ENCODE data around the gene TMEM18. TPM values are rescaled to one million over a fixed set of nuclear protein-coding genes. Genes with fewer than 3 reads are reported as not detected.

The TMEM18 gene
- total RNA-seq, 1 donor from 2014 or later, result 50.0 TPM

GRCh38 chr2:627926-628560, 49.2 kb downstream of the TMEM18 start:
- H3K27me3 Mint-ChIP-seq (ENCODE audit: insufficient read depth, low read depth), result peaks cover 8% of the 10 kb centered on the region
- H3K4me3 Mint-ChIP-seq, result no peak overlapping the region
- Histone ChIP-seq H3K27me3 (no peaks in the 10 kb centered on the region), H4K20me1 (ENCODE audit: low read depth) (no peaks in the 10 kb centered on the region), H3K4me3 (no peak overlapping the region), H2AFZ (replicated peaks) (no peak overlapping the region), H3K4me1 (peaks cover 38% of the 10 kb centered on the region), H3K36me3 (peaks cover 3% of the 10 kb centered on the region), H3K9me3 (ENCODE audit: low read depth) (no peaks in the 10 kb centered on the region), H3K9ac (no peak overlapping the region), H3K79me2 (ENCODE audit: low read depth) (no peaks in the 10 kb centered on the region), H3K27ac (no peak overlapping the region), H3F3A (ENCODE audit: low read depth) (peaks cover 19% of the 10 kb centered on the region), H3K4me2 (no peak overlapping the region)
- no peaks in the 10 kb centered on the region for H3K36me3 Mint-ChIP-seq
- no peak overlapping the region for H3K27ac Mint-ChIP-seq
- peaks cover 32% of the 10 kb centered on the region for H3K4me1 Mint-ChIP-seq
- no peak for TF ChIP-seq EZH2 (IDR thresholded peaks at IDR 0.05)
- TF ChIP-seq CTCF (IDR thresholded peaks at IDR 0.05), result no peak
- no peak for TF ChIP-seq EZH2phosphoT487 (IDR thresholded peaks at IDR 0.05)
- no peak for DNase-seq (ENCODE audit: low spot score)
- peaks cover 7% of the 10 kb centered on the region for H3K9me3 Mint-ChIP-seq

DNA sequence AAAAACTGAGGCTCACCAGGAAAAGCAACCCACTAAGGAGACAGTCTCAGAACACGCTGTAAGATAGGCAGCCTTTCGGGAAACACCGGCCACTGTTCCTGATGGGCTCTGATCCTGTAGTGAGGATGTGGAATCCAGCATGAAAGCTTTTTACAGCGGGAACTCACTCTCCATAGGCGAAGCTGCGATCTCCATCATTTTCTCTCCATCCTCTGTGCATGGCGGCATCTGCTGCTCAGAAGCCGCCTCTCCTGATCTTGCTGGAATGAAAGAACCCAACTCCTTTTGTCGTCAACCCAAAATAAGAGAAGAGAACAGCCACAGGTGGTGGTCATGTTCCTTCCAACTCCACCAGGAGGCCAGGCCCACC, 49.9 kb downstream of the TMEM18 start:
- DNase-seq (ENCODE audit: low spot score), result peak; percentile 34
- H3K27me3 ChIP-seq, result no peaks in the 10 kb centered on the region
- H3K9me3 ChIP-seq (ENCODE audit: low read depth), result no peaks in the 10 kb centered on the region
- no peak overlapping the region for H2AFZ ChIP-seq (replicated peaks)
- H3K27ac ChIP-seq, result no peak overlapping the region
- H3K36me3 Mint-ChIP-seq, result no peaks in the 10 kb centered on the region
- peaks cover 32% of the 10 kb centered on the region for H3K4me1 Mint-ChIP-seq
- H3K27ac Mint-ChIP-seq, result peak overlapping the region; percentile 51
- no peak overlapping the region for H3K9ac ChIP-seq
- no peaks in the 10 kb centered on the region for H4K20me1 ChIP-seq (ENCODE audit: low read depth)
- H3K4me2 ChIP-seq, result peak overlapping the region; percentile 50
- H3K4me3 ChIP-seq, result no peak overlapping the region
- H3K79me2 ChIP-seq (ENCODE audit: low read depth), result no peaks in the 10 kb centered on the region
- H3F3A ChIP-seq (ENCODE audit: low read depth), result peaks cover 19% of the 10 kb centered on the region
- TF ChIP-seq EZH2phosphoT487 (IDR thresholded peaks at IDR 0.05), result no peak
- TF ChIP-seq CTCF (IDR thresholded peaks at IDR 0.05), result peak; percentile 18
- H3K4me1 ChIP-seq, result peaks cover 38% of the 10 kb centered on the region
- no peak overlapping the region for H3K4me3 Mint-ChIP-seq
- H3K9me3 Mint-ChIP-seq, result peaks cover 7% of the 10 kb centered on the region
- peaks cover 3% of the 10 kb centered on the region for H3K36me3 ChIP-seq
- H3K27me3 Mint-ChIP-seq (ENCODE audit: insufficient read depth, low read depth), result peaks cover 8% of the 10 kb centered on the region

- Histone ChIP-seq H3K27ac (no peak overlapping the region), H3K79me2 (ENCODE audit: low read depth) (no peaks in the 10 kb centered on the region), H3K9me3 (ENCODE audit: low read depth) (no peaks in the 10 kb centered on the region), H3K4me3 (no peak overlapping the region), H3K4me2 (peak overlapping the region; percentile 50), H3F3A (ENCODE audit: low read depth) (peaks cover 19% of the 10 kb centered on the region), H2AFZ (replicated peaks) (no peak overlapping the region), H3K27me3 (no peaks in the 10 kb centered on the region), H3K4me1 (peaks cover 38% of the 10 kb centered on the region), H3K9ac (no peak overlapping the region), H4K20me1 (ENCODE audit: low read depth) (no peaks in the 10 kb centered on the region), H3K36me3 (peaks cover 3% of the 10 kb centered on the region)
- Mint-ChIP-seq H3K36me3 (no peaks in the 10 kb centered on the region), H3K27ac (peak overlapping the region; percentile 55), H3K4me3 (peak overlapping the region; percentile 67), H3K9me3 (peaks cover 10% of the 10 kb centered on the region), H3K4me1 (peaks cover 32% of the 10 kb centered on the region), H3K27me3 (ENCODE audit: insufficient read depth, low read depth) (peaks cover 8% of the 10 kb centered on the region)
- DNase-seq (ENCODE audit: low spot score), result peak; percentile 70
- no peak for TF ChIP-seq CTCF (IDR thresholded peaks at IDR 0.05)
- TF ChIP-seq EZH2 (IDR thresholded peaks at IDR 0.05), result no peak
- TF ChIP-seq EZH2phosphoT487 (IDR thresholded peaks at IDR 0.05), result no peak
These were observed 50.5 kb downstream of the TMEM18 start for GRCh38 chr2:626491-627339.

Data from neural progenitor cell (in vitro differentiated cells).